NCI-H510A treated with DMSO at 0.1 percent for 48 hours (cell line): Measurements from ENCODE around the gene TBC1D2B.
"Not testable (repeated sequence)": the region's sequence is repeated elsewhere in the genome, so short reads cannot be mapped to it uniquely, and the experiment has no call there.

Experiments
- DNase-seq: peaks from one replicate; lab custom pipeline; 2025; lab: John Stamatoyannopoulos, UW

The TBC1D2B gene

DNA sequence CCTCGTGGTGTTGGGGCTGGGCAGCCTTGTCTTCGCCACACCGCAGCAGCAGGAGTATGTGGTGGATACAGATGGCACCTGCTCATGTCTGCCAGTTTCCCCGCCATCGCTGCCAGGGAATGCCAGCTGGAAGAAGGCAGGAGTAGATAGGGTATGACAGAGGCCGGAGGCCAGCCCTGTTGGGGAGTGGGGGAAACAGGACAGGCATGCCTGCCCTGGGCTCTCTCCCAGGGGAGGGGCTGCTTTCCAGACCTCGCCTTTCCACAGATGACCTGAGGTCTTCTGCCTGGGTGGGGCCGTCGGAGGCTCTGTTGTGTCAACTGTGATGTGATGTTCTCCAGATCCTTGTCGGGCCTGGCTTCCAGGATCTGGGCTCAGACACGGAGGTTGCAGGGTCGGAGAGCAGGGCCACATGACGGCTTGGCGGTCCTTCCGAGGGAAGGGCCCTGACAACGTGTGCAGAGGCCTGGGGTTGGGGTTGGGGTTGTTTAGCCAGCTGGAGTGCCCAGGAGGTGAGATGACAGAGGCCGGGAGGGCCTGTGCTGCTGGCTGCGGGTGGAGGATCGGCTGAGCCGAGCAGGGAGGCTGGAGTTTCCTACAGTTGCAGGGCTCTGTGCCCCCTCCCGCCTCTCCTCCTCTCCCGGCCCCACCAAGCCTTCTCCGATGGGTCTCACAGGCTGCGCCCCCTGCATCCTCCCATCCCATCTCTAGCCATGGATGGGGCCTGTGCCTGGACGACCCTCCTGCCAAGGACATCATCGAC, 102.0 kb downstream of the TBC1D2B start:
- no peak for DNase-seq

DNA sequence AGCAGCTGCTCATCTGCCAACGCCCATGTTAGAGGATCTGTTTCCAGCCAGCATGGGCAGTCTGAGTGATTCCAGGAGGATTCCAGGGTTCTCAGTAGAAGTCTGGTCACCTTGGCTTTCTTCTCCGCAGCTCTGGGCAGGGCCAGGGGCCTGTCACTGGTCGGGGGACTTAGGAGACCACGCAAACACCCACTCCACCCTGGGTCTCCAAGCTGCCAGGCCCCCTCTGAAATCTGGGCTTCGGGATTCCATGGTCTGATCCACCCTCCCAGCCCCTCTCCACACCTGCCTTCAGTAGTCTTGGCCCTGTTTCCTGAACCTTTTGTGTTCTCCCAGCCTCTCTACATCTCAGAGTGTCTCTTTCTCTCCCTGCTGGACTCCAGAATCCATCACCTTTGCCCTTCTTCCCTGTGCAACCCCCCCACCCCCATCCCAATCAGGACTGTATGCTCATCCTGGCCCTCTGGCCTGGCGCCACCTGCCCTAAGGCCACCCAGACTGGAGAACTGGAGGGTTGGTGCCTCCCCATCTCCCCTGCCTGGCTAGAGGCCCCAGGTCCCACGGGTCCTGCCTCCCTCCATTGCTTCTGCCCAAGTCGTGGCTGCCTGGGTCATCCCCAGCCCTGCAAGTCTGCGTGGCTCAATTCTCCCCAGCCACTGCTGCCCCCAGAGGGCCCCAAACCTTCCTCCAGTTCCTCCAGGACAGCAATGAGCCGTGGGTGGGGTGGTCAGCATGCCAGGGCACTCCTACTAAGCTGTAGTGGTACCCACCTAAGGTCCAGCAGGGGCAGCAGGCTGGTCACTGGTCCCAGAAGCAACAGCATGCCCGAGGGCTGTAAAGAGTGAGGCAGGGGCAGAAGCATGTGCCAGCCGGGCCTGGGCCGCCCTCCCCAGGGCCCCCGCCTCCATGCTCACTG, 102.8 kb downstream of the TBC1D2B start:
- DNase-seq: no peak

DNA sequence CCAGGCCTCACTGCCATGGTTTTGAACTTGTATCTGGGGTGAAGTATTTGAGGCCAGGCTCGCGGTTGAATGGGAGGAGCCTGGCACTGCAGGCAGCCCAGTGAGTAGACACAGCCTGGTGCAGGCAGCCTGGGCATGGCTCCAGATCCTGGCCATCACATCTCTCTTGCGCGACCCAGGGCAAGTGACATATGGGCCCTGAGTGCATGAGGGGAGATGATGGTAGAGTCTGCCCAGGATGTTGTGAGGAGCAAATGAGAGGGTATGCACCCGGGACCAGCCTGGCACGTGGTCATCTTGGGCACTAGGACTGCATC, 103.5 kb downstream of the TBC1D2B start:
- no peak for DNase-seq

DNA sequence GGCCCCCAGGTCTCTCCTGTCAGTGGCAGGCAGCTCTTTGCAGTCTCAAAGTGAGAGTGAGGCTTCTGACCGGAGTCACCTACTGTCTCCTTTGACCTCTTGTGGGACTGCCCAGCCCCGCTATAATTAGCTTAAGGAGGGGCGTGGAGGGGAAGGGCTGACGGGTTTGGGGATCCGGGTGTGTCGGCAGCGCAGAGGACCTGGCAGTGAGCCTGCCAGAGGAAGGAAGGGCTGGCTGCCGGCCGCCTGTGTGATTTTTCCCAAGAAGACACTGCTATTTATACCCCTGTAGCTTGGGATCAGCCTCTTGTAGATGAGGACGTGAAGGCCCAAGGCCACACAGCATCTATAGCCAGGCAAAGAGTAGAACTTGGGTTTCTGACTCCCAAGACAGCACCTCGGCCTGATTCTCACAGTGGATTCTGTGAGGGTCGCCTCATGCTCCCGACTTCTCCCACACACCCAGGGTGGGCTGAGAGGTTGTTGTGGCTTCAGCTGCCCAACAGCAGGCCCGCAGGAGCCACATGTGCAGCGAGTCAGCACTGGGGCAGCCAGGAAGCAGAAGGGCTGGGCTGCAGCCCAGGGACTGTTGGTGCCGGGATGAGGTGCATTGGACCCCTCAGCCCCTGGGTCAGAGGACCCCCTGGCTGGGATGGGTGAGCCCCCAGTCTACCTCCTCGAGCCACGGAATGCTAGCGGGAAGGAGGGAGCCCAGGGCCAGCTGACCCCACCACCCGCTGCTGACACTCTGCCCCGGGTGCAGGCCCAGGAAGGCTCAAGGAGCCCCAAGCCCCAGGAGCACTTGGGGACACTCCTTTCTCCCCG, 104.0 kb downstream of the TBC1D2B start:
- DNase-seq: not testable (repeated sequence)

DNA sequence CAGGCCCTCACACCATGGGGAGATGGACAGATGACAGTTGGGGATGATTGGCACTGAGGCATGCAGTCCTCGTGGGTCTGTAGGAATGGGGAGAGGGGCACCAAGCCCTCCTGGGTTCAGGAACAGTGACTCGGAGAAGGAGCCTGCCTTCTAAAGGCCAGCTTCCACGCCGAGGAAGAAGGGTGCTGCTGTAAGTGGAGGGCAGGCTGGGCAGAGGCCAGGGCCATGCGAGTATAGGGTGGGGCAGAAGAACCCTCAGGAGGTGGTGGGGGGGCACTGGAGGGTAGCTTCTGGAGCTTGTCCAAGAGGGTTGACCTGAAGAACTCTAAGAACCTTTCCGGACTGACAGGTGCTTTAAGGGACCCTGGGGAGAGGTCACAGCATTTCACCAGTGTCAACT, 104.8 kb downstream of the TBC1D2B start:
- DNase-seq: not testable (repeated sequence)

DNA sequence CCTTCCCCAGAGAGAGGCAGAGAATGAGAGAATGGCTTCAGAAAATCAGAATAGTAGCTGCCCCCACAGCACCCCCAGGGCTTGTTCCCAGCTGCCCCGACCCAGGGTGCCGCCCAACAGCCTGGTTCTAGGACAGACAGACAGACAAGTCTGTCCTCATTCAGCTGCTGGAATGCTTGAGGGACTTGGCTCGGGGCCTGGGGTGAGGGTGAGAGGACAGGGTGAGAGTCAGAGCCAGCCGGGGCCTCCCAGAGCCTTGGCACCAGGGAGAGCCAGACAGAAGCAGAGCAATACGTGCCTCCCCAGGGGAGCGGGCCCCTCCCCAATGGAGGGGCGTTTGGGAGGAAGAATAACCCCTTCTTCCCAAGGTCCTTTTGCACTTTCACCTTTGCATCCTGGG, 105.6 kb downstream of the TBC1D2B start:
- DNase-seq: not testable (repeated sequence)

DNA sequence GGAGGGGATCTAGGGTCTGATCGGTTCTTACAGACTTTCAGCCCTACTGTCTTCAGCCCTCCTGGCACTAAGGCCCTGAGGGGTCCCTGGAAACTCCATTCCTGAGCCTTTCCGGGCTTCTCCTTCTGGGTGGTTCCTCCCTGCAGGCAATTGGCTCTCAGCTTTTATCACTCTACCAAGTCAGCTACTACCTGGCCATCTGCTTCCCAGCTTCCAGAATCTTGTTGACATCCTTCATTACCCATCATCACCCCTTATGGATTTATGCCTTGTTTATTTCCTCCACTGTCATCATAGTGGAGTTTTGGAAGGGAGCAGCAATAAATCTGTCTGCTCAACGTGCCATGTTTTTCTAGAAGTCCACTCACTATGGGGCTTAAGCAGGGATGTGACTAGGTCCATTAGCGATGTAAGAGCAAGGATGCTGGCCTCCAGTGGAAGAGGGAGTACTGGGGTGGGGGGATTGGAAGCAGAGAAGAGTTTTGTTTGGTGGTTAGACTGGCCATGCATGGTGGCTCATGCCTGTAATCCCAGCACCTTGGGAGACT, 106.6 kb downstream of the TBC1D2B start:
- not testable (repeated sequence) for DNase-seq

DNA sequence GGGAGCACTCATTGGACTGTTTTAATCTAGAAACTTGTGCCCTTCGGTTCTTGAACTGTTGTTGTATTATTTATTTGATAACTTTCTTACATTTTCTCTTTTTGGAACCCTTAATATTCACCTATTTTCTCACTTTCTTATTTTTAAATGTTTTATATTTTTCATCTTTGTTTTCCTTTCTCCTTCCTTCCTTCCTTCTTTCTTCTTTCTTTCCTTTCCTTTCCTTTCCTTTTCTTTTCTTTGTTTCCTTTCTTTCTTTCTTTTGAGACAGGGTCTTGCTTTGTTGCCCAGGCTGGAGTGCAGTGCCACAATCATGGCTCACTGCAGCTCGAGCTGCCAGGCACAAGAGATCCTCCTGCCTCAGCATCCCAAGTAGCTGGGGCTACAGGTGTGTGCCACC, 108.5 kb downstream of the TBC1D2B start:
- no peak for DNase-seq

DNA sequence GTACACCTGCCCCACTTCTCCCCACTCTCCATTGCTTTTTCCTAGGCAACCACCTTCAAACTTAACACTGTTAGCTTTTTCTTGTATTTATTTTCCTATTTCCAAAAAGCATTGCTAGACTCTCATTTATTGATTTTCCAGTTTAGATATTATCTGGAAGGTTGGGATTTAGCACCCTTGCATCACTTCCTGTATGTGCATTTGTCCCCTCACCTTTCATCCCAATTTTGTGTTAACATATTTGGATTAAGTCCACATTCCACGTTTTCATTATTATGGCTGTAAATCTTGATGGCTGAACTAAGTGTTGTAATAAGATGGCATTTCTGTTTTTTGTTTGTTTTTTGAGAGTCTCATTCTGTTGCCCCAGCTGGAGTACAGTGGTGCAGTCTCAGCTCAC, 109.7 kb downstream of the TBC1D2B start:
- no peak for DNase-seq

DNA sequence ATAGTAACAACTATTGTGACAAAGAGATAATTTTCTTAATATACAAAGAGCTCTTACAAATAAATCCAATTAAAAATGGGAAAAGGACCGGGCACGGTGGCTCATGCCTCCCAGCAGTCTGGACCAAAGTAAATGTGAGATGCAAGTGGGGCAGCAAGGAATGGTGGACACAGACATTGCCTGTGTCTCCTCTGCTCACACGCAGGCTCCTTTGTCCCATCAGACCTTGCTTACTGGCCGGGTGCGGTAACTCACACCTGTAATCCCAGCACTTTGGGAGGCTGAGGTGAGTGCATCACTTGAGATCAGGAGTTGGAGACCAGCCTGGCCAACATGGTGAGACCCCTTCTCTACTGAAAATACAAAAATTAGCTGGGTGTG, 110.3 kb downstream of the TBC1D2B start:
- DNase-seq: not testable (repeated sequence)

DNA sequence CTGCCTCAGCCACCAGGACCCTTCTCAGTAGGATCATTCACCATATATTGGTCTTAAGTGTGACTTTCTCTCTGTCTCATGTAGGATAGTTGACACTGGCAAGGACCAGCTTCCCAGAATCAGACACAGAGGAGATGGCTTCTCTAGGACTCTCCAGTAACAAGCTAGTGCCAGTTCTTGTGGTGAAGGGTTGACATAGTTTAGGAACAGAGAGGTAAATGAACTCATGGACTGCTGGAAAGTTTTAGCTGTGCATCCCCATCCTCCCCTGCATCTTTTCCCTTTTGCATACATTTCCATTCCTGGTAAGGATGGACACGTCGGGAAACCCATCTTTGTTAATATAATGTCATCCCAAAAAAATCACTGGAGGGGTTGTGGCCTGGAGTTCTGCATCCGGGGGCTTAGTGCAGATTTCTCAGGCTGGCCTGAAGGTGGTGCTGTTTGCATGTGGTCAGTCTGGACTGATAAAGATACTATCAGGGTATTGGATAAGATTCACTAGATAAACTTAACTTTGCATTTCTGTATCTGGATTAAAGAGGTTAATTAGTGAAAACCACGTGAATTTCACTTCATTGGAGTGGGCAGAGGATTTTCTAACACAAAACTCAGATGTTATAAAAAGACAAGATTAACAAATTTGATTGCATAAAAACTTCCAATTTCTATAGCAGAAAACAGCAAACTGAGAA, 110.8 kb downstream of the TBC1D2B start:
- DNase-seq: peak; percentile 15

DNA sequence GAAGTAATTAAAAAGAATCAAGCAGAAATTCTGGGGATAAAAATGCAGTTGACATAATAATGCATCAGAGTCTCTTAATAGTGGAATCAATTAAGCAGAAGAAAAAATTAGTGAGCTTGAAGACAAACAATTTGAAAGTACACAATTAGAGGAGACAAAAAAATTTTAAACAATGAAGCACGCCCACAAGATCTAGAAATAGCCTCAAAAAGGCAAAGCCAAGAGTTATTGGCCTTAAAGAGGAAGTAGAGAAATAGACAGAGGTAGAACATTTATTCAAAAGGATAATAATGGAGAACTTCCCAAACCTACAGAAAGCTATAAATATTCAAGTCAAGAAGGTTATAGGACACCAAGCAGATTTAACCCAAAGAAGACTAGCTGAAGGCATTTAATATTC, 113.3 kb downstream of the TBC1D2B start:
- DNase-seq: no peak

DNA sequence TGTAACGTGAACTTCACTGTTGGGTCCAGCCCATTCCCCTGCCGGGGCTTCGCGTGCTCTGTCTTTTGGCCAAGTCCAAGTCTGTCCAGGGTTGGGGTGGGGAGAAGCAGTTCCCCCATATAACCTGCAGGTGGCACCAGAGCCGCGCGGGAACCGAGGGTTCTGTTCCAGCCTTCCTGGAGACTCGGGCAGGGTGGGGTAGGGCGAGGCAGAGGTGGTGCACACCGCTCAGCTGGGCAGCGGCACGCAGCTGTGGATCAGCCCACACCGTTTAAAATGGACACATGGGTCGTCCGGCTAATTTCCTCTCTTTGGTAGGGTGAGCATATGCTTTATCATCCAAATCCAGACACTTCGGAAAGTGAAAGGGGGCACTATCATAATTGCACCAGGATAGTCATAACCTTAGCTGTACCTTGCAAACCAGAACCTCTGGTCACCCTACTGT, 118.1 kb downstream of the TBC1D2B start:
- peak; percentile 38 for DNase-seq

DNA sequence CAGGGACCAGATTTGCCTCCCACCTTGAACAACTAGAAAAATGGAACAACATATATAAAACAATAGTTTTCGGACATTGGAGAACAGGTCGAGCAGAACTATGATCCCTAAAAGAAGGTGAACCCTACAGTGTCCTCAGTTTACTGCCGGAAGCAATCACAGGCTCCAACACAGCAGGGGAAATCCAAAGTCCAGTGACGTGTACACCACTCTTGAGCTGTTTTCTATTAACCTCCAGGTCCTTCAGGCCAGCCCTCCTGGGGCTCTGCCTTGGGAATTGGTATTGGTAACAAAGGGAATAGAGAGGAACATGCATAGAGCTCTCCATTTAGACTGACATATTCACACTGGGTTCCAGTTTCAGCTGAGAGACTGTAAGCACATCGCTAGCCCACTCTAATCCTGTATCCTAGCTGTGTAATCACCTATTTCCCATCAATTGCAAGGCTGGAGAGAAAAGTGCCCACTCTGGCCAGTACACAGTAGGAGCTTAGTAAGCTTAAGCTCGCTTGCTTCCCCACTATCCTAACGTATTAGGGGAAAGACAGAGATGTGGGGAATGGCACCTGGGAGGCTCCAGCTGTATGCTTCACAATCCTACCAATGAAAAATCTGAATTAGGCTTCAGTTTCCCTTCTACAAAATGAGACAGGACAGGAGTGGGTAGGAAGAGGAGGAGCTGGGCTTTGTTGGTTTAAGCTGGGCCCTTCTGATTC, 118.6 kb downstream of the TBC1D2B start:
- not testable (repeated sequence) for DNase-seq

DNA sequence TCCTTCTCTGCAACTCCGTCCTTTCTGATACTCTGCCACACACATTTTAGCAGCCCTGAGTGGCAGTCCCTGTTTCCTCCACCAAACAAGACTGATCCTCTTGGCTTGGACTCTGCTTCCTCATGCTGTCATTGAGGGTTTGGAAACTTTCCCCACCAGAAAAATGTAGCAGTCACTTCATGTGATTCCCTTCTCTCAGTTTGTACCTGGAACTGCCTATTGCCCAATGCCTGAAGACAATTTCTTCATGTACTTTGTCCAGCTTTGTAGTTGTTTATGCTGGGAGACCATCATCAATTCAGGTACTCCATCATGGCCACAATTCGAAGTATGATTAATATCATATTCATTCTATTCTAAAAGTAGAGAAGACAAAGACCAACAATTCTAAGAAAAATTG, 119.5 kb downstream of the TBC1D2B start:
- not testable (repeated sequence) for DNase-seq

DNA sequence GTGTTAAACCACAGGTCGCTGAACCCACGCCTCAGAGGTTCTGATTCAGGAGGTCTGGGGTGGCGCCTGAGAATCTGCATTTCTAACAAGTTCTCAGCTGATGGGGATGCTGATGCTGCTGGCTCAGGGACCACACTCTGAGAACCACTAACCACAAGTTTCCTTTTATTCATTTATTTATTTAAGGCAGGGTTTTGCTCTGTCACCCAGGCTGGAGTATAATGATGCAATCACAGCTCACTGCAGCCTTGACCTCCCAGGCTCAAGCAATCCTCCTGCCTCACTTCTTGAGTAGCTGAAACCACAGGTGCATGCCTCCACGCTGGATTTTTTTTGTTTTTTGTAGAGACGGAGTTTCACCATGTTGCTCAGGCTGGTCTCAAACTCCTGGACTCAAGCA, 123.6 kb downstream of the TBC1D2B start:
- not testable (repeated sequence) for DNase-seq

DNA sequence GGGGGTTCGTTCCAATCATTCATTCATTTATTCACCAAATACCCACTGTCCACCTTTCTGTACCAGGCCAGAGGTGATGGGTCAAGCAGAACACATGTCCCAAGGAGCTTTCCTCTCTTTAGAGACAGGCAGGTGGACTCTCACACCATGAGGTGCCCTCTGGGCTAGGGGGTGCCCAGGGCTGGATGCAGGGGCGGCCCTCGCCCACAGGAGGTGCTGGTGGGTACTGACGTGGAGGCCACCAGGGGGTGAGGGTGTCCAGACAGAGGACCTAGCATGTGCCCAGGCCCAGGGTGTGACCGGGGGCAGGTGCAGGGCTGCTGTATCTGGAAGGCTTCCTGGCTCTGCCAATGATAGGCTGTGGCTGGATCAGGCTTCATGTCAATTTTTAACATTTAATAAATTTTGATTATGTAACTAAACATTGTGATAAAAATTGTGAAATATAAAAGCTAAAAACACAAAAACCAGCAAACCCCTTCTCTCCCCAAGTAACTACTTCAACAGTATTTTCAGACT, 124.5 kb downstream of the TBC1D2B start:
- not testable (repeated sequence) for DNase-seq

DNA sequence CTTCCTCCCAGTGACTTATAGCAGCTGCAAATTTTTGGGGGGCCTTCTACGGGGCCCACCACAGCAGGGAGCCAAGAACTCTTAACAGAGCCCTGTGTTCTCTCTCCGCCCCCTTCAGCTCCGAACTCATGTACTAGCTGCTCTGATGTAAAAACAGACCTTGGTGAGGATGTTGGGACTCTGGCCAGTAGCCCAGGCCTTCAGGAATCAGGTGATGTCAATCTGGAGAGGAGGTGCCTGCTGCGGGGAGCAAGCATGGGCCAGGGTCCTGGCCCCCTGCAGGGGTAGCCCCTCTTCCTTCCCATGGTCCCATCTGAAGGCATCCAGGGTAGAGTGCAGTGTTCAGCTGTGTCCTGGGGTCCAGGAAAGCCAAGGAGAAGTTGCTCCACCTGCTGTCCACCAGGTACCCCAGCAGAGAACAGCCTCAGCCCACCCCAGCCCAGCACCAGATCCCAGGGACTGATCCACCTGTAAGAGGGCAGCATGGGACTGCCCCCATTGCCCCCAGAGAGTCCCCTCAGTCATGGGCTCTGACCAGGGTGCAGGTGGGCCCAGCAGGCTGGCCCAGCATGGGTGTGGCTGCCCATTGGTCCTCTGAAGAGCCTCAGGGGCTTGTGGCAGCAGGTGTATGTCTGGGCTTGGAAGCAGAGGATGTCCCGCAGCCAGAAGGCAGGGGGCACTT, 126.3 kb downstream of the TBC1D2B start:
- not testable (repeated sequence) for DNase-seq

DNA sequence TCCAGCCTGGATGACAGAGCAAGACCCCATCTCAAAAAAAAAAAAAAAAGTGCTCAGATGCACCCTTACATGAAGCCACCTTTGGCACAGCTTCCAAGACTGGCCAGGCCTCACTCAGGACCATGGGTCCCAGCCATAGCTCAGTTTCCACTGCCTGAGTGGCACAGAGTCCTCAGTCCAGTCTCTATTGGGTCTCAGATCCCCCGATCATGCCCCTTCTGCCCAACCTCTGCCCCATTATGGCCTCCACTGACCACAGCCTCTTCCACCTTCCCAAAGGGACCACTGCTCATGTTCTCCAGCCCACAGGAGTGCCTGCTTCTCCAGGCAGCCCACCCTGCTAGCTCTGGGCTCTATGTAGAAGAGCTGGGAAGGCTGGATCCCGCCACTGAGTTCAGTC, 127.0 kb downstream of the TBC1D2B start:
- DNase-seq: not testable (repeated sequence)

DNA sequence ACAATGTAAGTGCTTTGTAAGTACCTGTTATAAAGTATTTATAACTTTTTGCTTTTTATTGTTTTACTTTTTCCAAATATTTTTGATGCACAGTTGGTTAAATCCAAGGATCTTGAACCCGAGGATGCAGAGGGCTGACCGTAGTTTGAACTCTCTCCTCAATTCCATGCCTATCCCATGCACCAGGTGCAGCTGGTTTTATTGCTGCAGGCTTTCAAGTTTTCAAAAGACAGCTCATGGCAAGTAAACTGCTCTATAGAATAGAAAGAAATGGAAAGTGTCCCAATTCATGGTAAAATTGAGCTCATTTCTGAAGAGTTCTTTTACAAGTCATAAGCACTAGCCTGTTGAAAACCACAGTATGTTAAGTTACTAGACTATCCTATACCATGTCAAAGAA, 131.9 kb downstream of the TBC1D2B start:
- DNase-seq: no peak
